HL-60 (cell line): ENCODE measurements around the gene MAP6.

Experiments
- REST ChIP-seq: IDR thresholded peaks from 2 replicates; pipeline ENCODE4 v1.6.1; 2012; ENCODE audit warnings: low read depth; ENCODE audit not compliant: insufficient replicate concordance
- TF ChIP-seq, protein P1 (sequence below): IDR thresholded peaks from one replicate; pipeline ENCODE4 v1.5.1; 2011; ENCODE audit warnings: low read length, control low read depth, inconsistent platforms; ENCODE audit not compliant: insufficient read depth

DNA sequence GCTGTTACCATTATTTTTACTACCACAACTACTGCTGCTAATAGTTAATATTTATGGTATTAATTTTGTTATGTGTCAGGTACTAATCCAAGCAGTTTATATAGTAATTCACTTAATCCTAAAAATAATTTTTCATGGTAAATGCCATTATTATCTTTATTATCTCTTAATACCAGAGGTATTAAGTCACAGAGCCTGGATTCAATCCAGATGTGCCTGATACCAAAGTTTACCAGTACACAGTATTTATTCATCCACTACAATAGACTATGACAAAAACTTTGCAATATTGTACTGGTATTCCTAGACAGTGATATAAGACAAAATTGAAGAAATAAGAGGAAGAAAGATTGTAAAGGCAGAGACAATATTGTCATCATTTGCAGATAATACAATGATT lies 24.5 kb downstream of the MAP6 start:
- TF ChIP-seq REST, result no peak
- TF ChIP-seq, protein P1, sequence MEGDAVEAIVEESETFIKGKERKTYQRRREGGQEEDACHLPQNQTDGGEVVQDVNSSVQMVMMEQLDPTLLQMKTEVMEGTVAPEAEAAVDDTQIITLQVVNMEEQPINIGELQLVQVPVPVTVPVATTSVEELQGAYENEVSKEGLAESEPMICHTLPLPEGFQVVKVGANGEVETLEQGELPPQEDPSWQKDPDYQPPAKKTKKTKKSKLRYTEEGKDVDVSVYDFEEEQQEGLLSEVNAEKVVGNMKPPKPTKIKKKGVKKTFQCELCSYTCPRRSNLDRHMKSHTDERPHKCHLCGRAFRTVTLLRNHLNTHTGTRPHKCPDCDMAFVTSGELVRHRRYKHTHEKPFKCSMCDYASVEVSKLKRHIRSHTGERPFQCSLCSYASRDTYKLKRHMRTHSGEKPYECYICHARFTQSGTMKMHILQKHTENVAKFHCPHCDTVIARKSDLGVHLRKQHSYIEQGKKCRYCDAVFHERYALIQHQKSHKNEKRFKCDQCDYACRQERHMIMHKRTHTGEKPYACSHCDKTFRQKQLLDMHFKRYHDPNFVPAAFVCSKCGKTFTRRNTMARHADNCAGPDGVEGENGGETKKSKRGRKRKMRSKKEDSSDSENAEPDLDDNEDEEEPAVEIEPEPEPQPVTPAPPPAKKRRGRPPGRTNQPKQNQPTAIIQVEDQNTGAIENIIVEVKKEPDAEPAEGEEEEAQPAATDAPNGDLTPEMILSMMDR, result no peak
